ENCODE measurements around the gene SCRN2. TPM values are rescaled to one million over a fixed set of nuclear protein-coding genes. Genes with fewer than 3 reads are reported as not detected.

Gene SCRN2
- total and polyA plus RNA-seq, 2 of the 13 experiments (the other 11 are each of a cell fraction or from before 2014, with no cell fraction given), result 21.7 to 29.5 TPM

- TF ChIP-seq HIC2 (CRISPR knock-in tag; IDR thresholded peaks at IDR 0.05; ENCODE audit: low read depth) (no peak), DMAP1 (CRISPR knock-in tag; IDR thresholded peaks at IDR 0.05) (no peak), IRF1 (CRISPR knock-in tag; IDR thresholded peaks at IDR 0.05; ENCODE audit: low read depth) (no peak), MXD4 (CRISPR knock-in tag; IDR thresholded peaks at IDR 0.05) (no peak), ZNF101 (CRISPR knock-in tag; IDR thresholded peaks at IDR 0.05; ENCODE audit: borderline replicate concordance, low read depth) (no peak), ZBTB20 (CRISPR knock-in tag; IDR thresholded peaks at IDR 0.05; ENCODE audit: borderline replicate concordance, low read depth) (no peak), CENPBD1 (CRISPR knock-in tag; IDR thresholded peaks at IDR 0.05; ENCODE audit: borderline replicate concordance, low read depth) (no peak), SP4 (CRISPR knock-in tag; IDR thresholded peaks at IDR 0.05) (0 out of 2 replicates have a peak, but pooled peaks have one; percentile 21), HNRNPL (IDR thresholded peaks at IDR 0.05; ENCODE audit: low read depth, low read length) (no peak), NFYC (CRISPR knock-in tag; IDR thresholded peaks at IDR 0.05) (no peak), CERS6 (CRISPR knock-in tag; IDR thresholded peaks at IDR 0.05) (no peak), DPF2 (CRISPR knock-in tag; IDR thresholded peaks at IDR 0.05; ENCODE audit: borderline replicate concordance, low read depth) (no peak), ZHX2 (IDR thresholded peaks at IDR 0.05; ENCODE audit: low read depth) (no peak), ZHX2 (CRISPR knock-in tag; IDR thresholded peaks at IDR 0.05; ENCODE audit: borderline replicate concordance) (no peak), ZNF879 (CRISPR knock-in tag; IDR thresholded peaks at IDR 0.05) (no peak), ZMYM2 (CRISPR knock-in tag; IDR thresholded peaks at IDR 0.05) (no peak), PCBP1 (IDR thresholded peaks at IDR 0.05; ENCODE audit: borderline replicate concordance, low read depth, low read length) (no peak), NR2C2 (CRISPR knock-in tag; IDR thresholded peaks at IDR 0.05; ENCODE audit: borderline replicate concordance) (no peak; the same call in 1 of the 2 replicates), SAFB2 (CRISPR knock-in tag; IDR thresholded peaks at IDR 0.05; ENCODE audit: borderline replicate concordance, low read depth) (no peak), ZNF891 (CRISPR knock-in tag; IDR thresholded peaks at IDR 0.05) (no peak)
These were observed 48.9 kb upstream of the SCRN2 start (continued) for GRCh38 chr17:47889734-47890529.

All from HepG2 (cell line).